Endodermal cell (in vitro differentiated cells): ENCODE measurements around the gene CREBBP. TPM values are rescaled to one million over a fixed set of nuclear protein-coding genes. Genes with fewer than 3 reads are reported as not detected.

ENCODE experiments used
- DNase-seq: peaks from one replicate; pipeline ENCODE4 v3.0.0-alpha.2; 2017
- H3K27ac ChIP-seq: 2 replicates; pipeline ENCODE4 v1.5.1; 2013; ENCODE audit warnings: mild to moderate bottlenecking, low read depth, low read length, moderate library complexity
- H3K27me3 ChIP-seq: 2 replicates; pipeline ENCODE4 v1.6.1; 2013; ENCODE audit warnings: mild to moderate bottlenecking, low read length, moderate library complexity; ENCODE audit not compliant: insufficient read depth, control insufficient read depth, poor library complexity, severe bottlenecking
- H3K36me3 ChIP-seq: 2 replicates; pipeline ENCODE4 v1.7.0; 2013; ENCODE audit warnings: mild to moderate bottlenecking, low read length, moderate library complexity; ENCODE audit not compliant: control insufficient read depth, insufficient read depth
- H3K4me1 ChIP-seq: one replicate; pipeline ENCODE4 v1.7.0; 2013; ENCODE audit warnings: low read length; ENCODE audit not compliant: control insufficient read depth, insufficient read depth
- H3K4me3 ChIP-seq: 2 replicates; pipeline ENCODE4 v1.5.1; 2013; ENCODE audit warnings: mild to moderate bottlenecking, low read length, moderate library complexity
- H3K9ac ChIP-seq: 2 replicates; pipeline ENCODE4 v1.6.1; 2013; ENCODE audit warnings: mild to moderate bottlenecking, low read length, moderate library complexity; ENCODE audit not compliant: poor library complexity, severe bottlenecking; ENCODE audit errors: extremely low read depth
- H3K9me3 ChIP-seq: 2 replicates; pipeline ENCODE4 v1.6.1; 2013; ENCODE audit warnings: mild to moderate bottlenecking, low read length, moderate library complexity; ENCODE audit not compliant: control insufficient read depth
- H3K27ac Mint-ChIP-seq: 2 replicates; pipeline ENCODE4 v1.8.0; 2020; ENCODE audit warnings: mixed read lengths
- H3K27me3 Mint-ChIP-seq: 2 replicates; pipeline ENCODE4 v1.8.0; 2021; ENCODE audit warnings: mild to moderate bottlenecking, mixed read lengths; ENCODE audit not compliant: insufficient read depth
- H3K36me3 Mint-ChIP-seq: 2 replicates; pipeline ENCODE4 v1.8.0; 2020; ENCODE audit warnings: low read depth, mixed read lengths
- H3K4me1 Mint-ChIP-seq: 2 replicates; pipeline ENCODE4 v1.8.0; 2020; ENCODE audit warnings: mixed read lengths
- H3K4me3 Mint-ChIP-seq: 2 replicates; pipeline ENCODE4 v1.8.0; 2020; ENCODE audit warnings: mild to moderate bottlenecking, moderate library complexity, mixed read lengths
- H3K9me3 Mint-ChIP-seq: 2 replicates; pipeline ENCODE4 v1.8.0; 2020; ENCODE audit warnings: mild to moderate bottlenecking, mixed read lengths
- CTCF ChIP-seq: fragments of 200-600 bp; sonication (generic); conservative IDR thresholded peaks from 2 replicates; pipeline ENCODE4 v1.5.0; 2021; ENCODE audit warnings: antibody characterized with exemption, mild to moderate bottlenecking
- WGBS, 2 experiments: methylation state at CpG; one replicate each; pipeline versions ENCODE4 v1.1.5 to v1.1.7; 2013; ENCODE audit warnings: missing lambda C conversion rate in 2 of 2, mixed read lengths in 1 of 2; ENCODE audit not compliant: insufficient coverage in 1 of 2, insufficient read length in 1 of 2; 5-methylcytosine and 5-hydroxymethylcytosine counted together
- total RNA-seq, 2 donors: library from RNA; stranded (reverse); fragmentation: NEBNext Ultra II Directional in 1 of 2; extraction: Animal tissue kit (Norgen Biotek cat#: 25700) in 1 of 2; gene quantifications; 2 replicates in 1 of 2; 3 replicates in 1 of 2; pipeline ENCODE4 v1.2.1, GENCODE V29; 2021

Gene CREBBP
- total RNA-seq, 2 donors from 2014 or later, result 71.1 to 103 TPM

- no peak overlapping the region for H3K4me3 Mint-ChIP-seq
Measured at GRCh38 chr16:3841729-3842508, 38.6 kb downstream of the CREBBP start.

GRCh38 chr16:3839402-3840184 is 40.9 kb downstream of the CREBBP start:
- Mint-ChIP-seq H3K27ac (no peak overlapping the region), H3K4me1 (peaks cover 13% of the 10 kb centered on the region), H3K27me3 (no peaks in the 10 kb centered on the region), H3K36me3 (peaks cover 20% of the 10 kb centered on the region), H3K9me3 (no peaks in the 10 kb centered on the region), H3K4me3 (no peak overlapping the region)
- Histone ChIP-seq H3K27me3 (no peaks in the 10 kb centered on the region), H3K9me3 (peaks cover 5% of the 10 kb centered on the region), H3K9ac (no peak overlapping the region), H3K4me1 (no peaks in the 10 kb centered on the region), H3K4me3 (no peak overlapping the region), H3K36me3 (peaks cover 28% of the 10 kb centered on the region), H3K27ac (no peak overlapping the region)
- no peak for TF ChIP-seq CTCF
- WGBS, 2 experiments, result 91 to 100% methylated on average over 2 of the region's 4 CpGs
- DNase-seq, result no peak

More at GRCh38 chr16:3841729-3842508, 38.6 kb downstream of the CREBBP start:
- H3K4me1 ChIP-seq, result no peaks in the 10 kb centered on the region
- no peak for TF ChIP-seq CTCF
- no peak overlapping the region for H3K9ac ChIP-seq
- no peaks in the 10 kb centered on the region for H3K27me3 ChIP-seq
- H3K9me3 Mint-ChIP-seq, result no peaks in the 10 kb centered on the region
- no peaks in the 10 kb centered on the region for H3K27me3 Mint-ChIP-seq
- H3K4me3 ChIP-seq, result no peak overlapping the region
- no peaks in the 10 kb centered on the region for H3K9me3 ChIP-seq
- WGBS, 2 experiments, result 83 to 90% methylated on average over 5 to 9 of the region's 10 CpGs
- peaks cover 13% of the 10 kb centered on the region for H3K4me1 Mint-ChIP-seq
- no peak overlapping the region for H3K27ac ChIP-seq
- no peak for DNase-seq
- peaks cover 38% of the 10 kb centered on the region for H3K36me3 ChIP-seq
- H3K36me3 Mint-ChIP-seq, result peaks cover 25% of the 10 kb centered on the region
- peak overlapping the region; percentile 22 for H3K27ac Mint-ChIP-seq

GRCh38 chr16:3838600-3839401 is 41.7 kb downstream of the CREBBP start:
- Mint-ChIP-seq H3K4me3 (no peak overlapping the region), H3K27ac (no peak overlapping the region)

More at GRCh38 chr16:3838600-3839401, 41.7 kb downstream of the CREBBP start:
- Histone ChIP-seq H3K36me3 (peaks cover 36% of the 10 kb centered on the region), H3K9ac (no peak overlapping the region), H3K27me3 (no peaks in the 10 kb centered on the region), H3K4me3 (no peak overlapping the region), H3K4me1 (no peaks in the 10 kb centered on the region), H3K27ac (no peak overlapping the region), H3K9me3 (peaks cover 10% of the 10 kb centered on the region)
- Mint-ChIP-seq H3K9me3 (peaks cover under 1% of the 10 kb centered on the region), H3K36me3 (peaks cover 27% of the 10 kb centered on the region), H3K27me3 (no peaks in the 10 kb centered on the region), H3K4me1 (peaks cover 13% of the 10 kb centered on the region)
- no peak for TF ChIP-seq CTCF
- DNase-seq, result no peak
- 94 to 100% methylated on average over 2 to 7 of the region's 9 CpGs for WGBS, 2 experiments
